Neuronal stem cell (in vitro differentiated cells): Measurements from ENCODE around the gene KCNJ5.
A peak's percentile ranks its signal among the peaks of the same experiment; 100 is the strongest.

Experiments
- DNase-seq: peaks from one replicate; pipeline ENCODE4 v3.0.0-alpha.2; 2013; ENCODE audit warnings: low spot score
- H2AFZ ChIP-seq: one replicate; pipeline ENCODE4 v1.6.1; 2013; ENCODE audit warnings: mild to moderate bottlenecking, low read length, inconsistent platforms
- H2AK5ac ChIP-seq: 2 replicates; pipeline ENCODE4 v1.6.1; 2013; ENCODE audit warnings: low read depth, mild to moderate bottlenecking, inconsistent platforms, low read length, moderate library complexity, mixed read lengths
- H2BK120ac ChIP-seq: 2 replicates; pipeline ENCODE4 v1.6.1; 2013; ENCODE audit warnings: low read depth, mild to moderate bottlenecking, inconsistent platforms, low read length, moderate library complexity, mixed read lengths
- H2BK12ac ChIP-seq: one replicate; pipeline ENCODE4 v1.6.1; 2013; ENCODE audit warnings: low read length, inconsistent platforms
- H2BK15ac ChIP-seq: 2 replicates; pipeline ENCODE4 v1.6.1; 2013; ENCODE audit warnings: mild to moderate bottlenecking, low read length, inconsistent platforms, mixed read lengths
- H2BK5ac ChIP-seq: one replicate; pipeline ENCODE4 v1.6.1; 2013; ENCODE audit warnings: inconsistent platforms, mild to moderate bottlenecking, low read length, moderate library complexity
- H3K14ac ChIP-seq: one replicate; pipeline ENCODE4 v1.6.1; 2013; ENCODE audit warnings: low read length, inconsistent platforms
- H3K18ac ChIP-seq: 2 replicates; pipeline ENCODE4 v1.6.1; 2013; ENCODE audit warnings: low read length, inconsistent platforms
- H3K23ac ChIP-seq: 2 replicates; pipeline ENCODE4 v1.6.1; 2013; ENCODE audit warnings: low read depth, mild to moderate bottlenecking, mixed read lengths, low read length, inconsistent platforms; ENCODE audit not compliant: poor library complexity
- H3K27ac ChIP-seq: replicated peaks from 3 replicates; pipeline ENCODE4 v1.5.1; 2013; ENCODE audit warnings: low read length, inconsistent platforms
- H3K27me3 ChIP-seq, 3 experiments: 2 replicates each; pipeline ENCODE4 v1.6.1; 2013; ENCODE audit warnings: low read length in 3 of 3, mild to moderate bottlenecking in 2 of 3, inconsistent platforms in 1 of 3, low read depth in 1 of 3, mixed read lengths in 1 of 3, moderate library complexity in 1 of 3; ENCODE audit not compliant: control insufficient read depth in 3 of 3, insufficient read depth in 3 of 3
- H3K36me3 ChIP-seq, 2 donors: replicated peaks in 1 of 2; 2 replicates each; pipeline ENCODE4 v1.6.1; 2013; ENCODE audit warnings: low read length in 2 of 2; ENCODE audit not compliant: control insufficient read depth in 2 of 2, insufficient read depth in 2 of 2
- H3K4ac ChIP-seq: 2 replicates; pipeline ENCODE4 v1.6.1; 2013; ENCODE audit warnings: inconsistent platforms, mild to moderate bottlenecking, low read length, moderate library complexity
- H3K4me1 ChIP-seq, 2 donors: 1 replicate in 1 of 2; 2 replicates in 1 of 2; pipeline ENCODE4 v1.6.1; 2013; ENCODE audit warnings: low read length in 2 of 2, low read depth in 1 of 2; ENCODE audit not compliant: control insufficient read depth in 2 of 2, insufficient read depth in 1 of 2
- H3K4me2 ChIP-seq: one replicate; pipeline ENCODE4 v1.6.1; 2013; ENCODE audit warnings: mild to moderate bottlenecking, low read length, inconsistent platforms; ENCODE audit not compliant: insufficient read depth, poor library complexity, severe bottlenecking
- H3K4me3 ChIP-seq, 2 donors: 2 replicates each; pipeline ENCODE4 v1.5.1; 2013; ENCODE audit warnings: low read length in 2 of 2, mild to moderate bottlenecking in 2 of 2, inconsistent platforms in 1 of 2, moderate library complexity in 1 of 2
- H3K79me1 ChIP-seq: one replicate; pipeline ENCODE4 v1.6.1; 2013; ENCODE audit warnings: low read depth, mild to moderate bottlenecking, inconsistent platforms, low read length, moderate library complexity
- H3K9ac ChIP-seq: one replicate; pipeline ENCODE4 v1.6.1; 2013; ENCODE audit warnings: mild to moderate bottlenecking, low read depth, low read length, inconsistent platforms; ENCODE audit not compliant: poor library complexity
- H3K9me3 ChIP-seq, 2 donors: replicated peaks in 1 of 2; 2 replicates each; pipeline versions ENCODE3 to v1.6.1; 2013; ENCODE audit warnings: low read length in 2 of 2, mild to moderate bottlenecking in 2 of 2, inconsistent platforms in 1 of 2, low read depth in 1 of 2, mixed read lengths in 1 of 2, moderate library complexity in 1 of 2; ENCODE audit not compliant: control insufficient read depth in 2 of 2, insufficient read depth in 1 of 2
- H4K8ac ChIP-seq: one replicate; pipeline ENCODE4 v1.6.1; 2013; ENCODE audit warnings: low read depth, mild to moderate bottlenecking, inconsistent platforms, low read length, moderate library complexity
- H4K91ac ChIP-seq: one replicate; pipeline ENCODE4 v1.6.1; 2013; ENCODE audit warnings: low read length, low read depth, mild to moderate bottlenecking, inconsistent platforms; ENCODE audit not compliant: poor library complexity
- WGBS, 2 donors: extraction: QIAGEN DNeasy Blood & Tissue Kit; methylation state at CpG; one replicate each; pipeline ENCODE4 v1.1.7; 2013; ENCODE audit warnings: missing lambda C conversion rate in 2 of 2, mixed read lengths in 1 of 2; ENCODE audit not compliant: insufficient read length in 2 of 2, insufficient replicate concordance in 1 of 2; ENCODE audit errors: extremely low coverage in 2 of 2; 5-methylcytosine and 5-hydroxymethylcytosine counted together

Gene KCNJ5

GRCh38 chr11:128938156-128938885 is 47.2 kb downstream of the KCNJ5 start:
- no CpG with 5 or more reads among the region's 16 CpGs for WGBS, 2 donors
- H3K27me3 ChIP-seq: no peaks in the 10 kb centered on the region

GRCh38 chr11:128939591-128939990 is 48.4 kb downstream of the KCNJ5 start:
- H3K23ac ChIP-seq: no peak overlapping the region
- no peaks in the 10 kb centered on the region for H3K9me3 ChIP-seq
- no peak overlapping the region for H3K4me3 ChIP-seq
- H3K27ac ChIP-seq: no peak overlapping the region
- H4K8ac ChIP-seq: no peak overlapping the region
- H3K79me1 ChIP-seq: no peaks in the 10 kb centered on the region
- H2AFZ ChIP-seq: no peak overlapping the region
- H3K4me2 ChIP-seq: no peak overlapping the region
- no peaks in the 10 kb centered on the region for H3K27me3 ChIP-seq
- no peak overlapping the region for H2AK5ac ChIP-seq
- H3K14ac ChIP-seq: no peak overlapping the region
- no peak for DNase-seq
- H2BK5ac ChIP-seq: no peak overlapping the region
- no peak overlapping the region for H3K9ac ChIP-seq
- H2BK120ac ChIP-seq: no peak overlapping the region
- H3K4ac ChIP-seq: no peak overlapping the region
- no CpG with 5 or more reads among the region's 11 CpGs for WGBS, 2 donors
- peak overlapping the region; percentile 40 for H3K18ac ChIP-seq
- peak overlapping the region; percentile 53 for H2BK15ac ChIP-seq
- no peak overlapping the region for H2BK12ac ChIP-seq
- no peak overlapping the region for H4K91ac ChIP-seq
- H3K36me3 ChIP-seq: no peaks in the 10 kb centered on the region
- peaks cover 15 to 16% of the 10 kb centered on the region in 2 donors for H3K4me1 ChIP-seq

More at GRCh38 chr11:128938156-128938885, 47.2 kb downstream of the KCNJ5 start:
- Histone ChIP-seq H3K9ac (no peak overlapping the region), H2AFZ (no peak overlapping the region), H3K18ac (peak overlapping the region; percentile 12), H4K8ac (no peak overlapping the region), H3K36me3 (no peaks in the 10 kb centered on the region), H3K79me1 (no peaks in the 10 kb centered on the region), H3K4ac (no peak overlapping the region), H3K27ac (no peak overlapping the region), H4K91ac (no peak overlapping the region), H3K14ac (no peak overlapping the region), H2BK120ac (no peak overlapping the region), H2AK5ac (no peak overlapping the region), H2BK5ac (no peak overlapping the region), H2BK12ac (no peak overlapping the region), H3K9me3 (no peaks in the 10 kb centered on the region), H2BK15ac (no peak overlapping the region), H3K4me2 (no peak overlapping the region), H3K4me1 (peaks cover 15 to 16% of the 10 kb centered on the region in 2 donors), H3K4me3 (no peak overlapping the region), H3K23ac (no peak overlapping the region)
- DNase-seq: no peak

GRCh38 chr11:128940156-128940555 is 49.0 kb downstream of the KCNJ5 start:
- Histone ChIP-seq H3K27me3 (no peaks in the 10 kb centered on the region), H3K4me3 (no peak overlapping the region), H2BK12ac (no peak overlapping the region), H2BK15ac (no peak overlapping the region), H4K91ac (no peak overlapping the region), H3K23ac (no peak overlapping the region), H3K4ac (no peak overlapping the region), H2BK5ac (peak overlapping the region; percentile 16), H3K79me1 (no peaks in the 10 kb centered on the region), H3K14ac (no peak overlapping the region), H3K4me2 (no peak overlapping the region), H4K8ac (peak overlapping the region; percentile 70), H3K27ac (no peak overlapping the region), H2AFZ (no peak overlapping the region), H2AK5ac (peak overlapping the region; percentile 9), H3K9me3 (no peaks in the 10 kb centered on the region), H3K18ac (no peak overlapping the region), H2BK120ac (no peak overlapping the region), H3K9ac (no peak overlapping the region), H3K4me1 (peaks cover 15 to 16% of the 10 kb centered on the region in 2 donors), H3K36me3 (no peaks in the 10 kb centered on the region)
- WGBS, 2 donors: no CpG with 5 or more reads among the region's 5 CpGs
- DNase-seq: no peak

GRCh38 chr11:128940603-128941002 is 49.4 kb downstream of the KCNJ5 start:
- Histone ChIP-seq H3K4ac (no peak overlapping the region), H3K79me1 (no peaks in the 10 kb centered on the region), H3K4me2 (no peak overlapping the region), H3K4me1 (peaks cover 15 to 16% of the 10 kb centered on the region in 2 donors), H3K36me3 (no peaks in the 10 kb centered on the region), H3K27me3 (no peaks in the 10 kb centered on the region), H3K4me3 (no peak overlapping the region), H2BK120ac (no peak overlapping the region), H2AK5ac (no peak overlapping the region), H3K9ac (no peak overlapping the region), H2BK12ac (no peak overlapping the region), H3K9me3 (no peaks in the 10 kb centered on the region), H2BK15ac (no peak overlapping the region), H3K14ac (no peak overlapping the region), H2AFZ (no peak overlapping the region), H4K8ac (peak overlapping the region; percentile 70), H3K18ac (peak overlapping the region; percentile 76), H3K27ac (no peak overlapping the region), H2BK5ac (peak overlapping the region; percentile 16), H4K91ac (no peak overlapping the region), H3K23ac (no peak overlapping the region)
- no CpG with 5 or more reads among the region's 15 CpGs for WGBS, 2 donors
- DNase-seq: no peak
